GM19023 (cell line): Measurements from ENCODE around the gene EOLA1.

Experiments
- ATAC-seq: cut with Tn5 transposase; IDR thresholded peaks from one replicate; pipeline ENCODE4 v1.9.1; 2021; ENCODE audit warnings: mild to moderate bottlenecking, moderate library complexity; ENCODE audit not compliant: unreplicated experiment

EOLA1 gene

GRCh38 chrX:149540621-149541520 is at the start of gene EOLA1:
EOLA1 (plus strand) TSS chrX:149541012; CDS start chrX:149545631, 4,619 bp downstream.
- ATAC-seq, result peak; percentile 77

GRCh38 chrX:149491812-149492211 is 49.0 kb upstream of the EOLA1 start:
- no peak for ATAC-seq

- no peak for ATAC-seq
Observed at GRCh38 chrX:149493567-149494562, 46.9 kb upstream of the EOLA1 start.

GRCh38 chrX:149494844-149495565 is 45.8 kb upstream of the EOLA1 start:
- no peak for ATAC-seq

- ATAC-seq, result no peak
Observed at GRCh38 chrX:149495573-149496071, 45.2 kb upstream of the EOLA1 start.

- ATAC-seq, result no peak
Observed at GRCh38 chrX:149497054-149497453, 43.8 kb upstream of the EOLA1 start.

GRCh38 chrX:149497626-149498025 is 43.2 kb upstream of the EOLA1 start:
- ATAC-seq, result no peak

GRCh38 chrX:149498767-149499166 is 42.0 kb upstream of the EOLA1 start:
- ATAC-seq, result no peak

GRCh38 chrX:149499766-149500165 is 41.0 kb upstream of the EOLA1 start:
- ATAC-seq, result no peak

GRCh38 chrX:149502923-149503322 is 37.9 kb upstream of the EOLA1 start:
- ATAC-seq, result peak; percentile 11

GRCh38 chrX:149503446-149503845 is 37.4 kb upstream of the EOLA1 start:
- ATAC-seq, result peak; percentile 65

GRCh38 chrX:149504226-149504914 is 36.4 kb upstream of the EOLA1 start:
- peak; percentile 23 for ATAC-seq

- ATAC-seq, result peak; percentile 72
Observed at GRCh38 chrX:149504915-149505651, 35.7 kb upstream of the EOLA1 start, which contains the start of gene IDS. IDS (minus strand) TSS chrX:149505306; CDS start chrX:149505137, 169 bp downstream.

GRCh38 chrX:149505671-149506070 is 35.1 kb upstream of the EOLA1 start:
- no peak for ATAC-seq

- ATAC-seq, result no peak
Observed at GRCh38 chrX:149506349-149506748, 34.5 kb upstream of the EOLA1 start.

GRCh38 chrX:149508467-149508866 is 32.3 kb upstream of the EOLA1 start:
- ATAC-seq, result no peak

GRCh38 chrX:149510386-149510785 is 30.4 kb upstream of the EOLA1 start:
- ATAC-seq, result no peak

- no peak for ATAC-seq
Observed at GRCh38 chrX:149511081-149511480, 29.7 kb upstream of the EOLA1 start.

- ATAC-seq, result peak; percentile 70
Observed at GRCh38 chrX:149512225-149512885, 28.5 kb upstream of the EOLA1 start.
